Glomerular endothelial cell (primary cell): Measurements from ENCODE around the gene C22orf39. TPM values are rescaled to one million over a fixed set of nuclear protein-coding genes. Genes with fewer than 3 reads are reported as not detected.

Experiments
- DNase-seq: peaks from one replicate; pipeline ENCODE4 v3.0.0-alpha.2; 2011; ENCODE audit warnings: low read depth, low spot score; ENCODE audit errors: extremely low read depth
- total RNA-seq: library from RNA; depleted of rRNA; stranded (reverse); fragments of >200 nt; gene quantifications from 2 replicates; pipeline ENCODE4 v1.2.3, GENCODE V29; 2015

Gene C22orf39
- 23.4 and 32.3 TPM in 2 replicates for total RNA-seq

GRCh38 chr22:19447330-19448075 is at the start of gene C22orf39:
TSS of gene C22orf39 (minus strand) at chr22:19447711. CDS start at chr22:19447688, 23 bp downstream.
- peak; percentile 54 for DNase-seq

- DNase-seq, result peak; percentile 39
Measured at GRCh38 chr22:19497245-19497644, 49.7 kb upstream of the C22orf39 start.

- no peak for DNase-seq
Measured at GRCh38 chr22:19496324-19496630, 48.8 kb upstream of the C22orf39 start.

GRCh38 chr22:19495562-19496323 is 48.2 kb upstream of the C22orf39 start:
- DNase-seq, result peak; percentile 42

GRCh38 chr22:19494676-19495173 is 47.2 kb upstream of the C22orf39 start:
- no peak for DNase-seq

- DNase-seq, result no peak
Measured at GRCh38 chr22:19494001-19494560, 46.6 kb upstream of the C22orf39 start.

- DNase-seq, result no peak
Measured at GRCh38 chr22:19492504-19493174, 45.1 kb upstream of the C22orf39 start.

- no peak for DNase-seq
Measured at GRCh38 chr22:19490628-19491230, 43.2 kb upstream of the C22orf39 start.

- no peak for DNase-seq
Measured at GRCh38 chr22:19488884-19489843, 41.7 kb upstream of the C22orf39 start.

- no peak for DNase-seq
Measured at GRCh38 chr22:19488285-19488684, 40.8 kb upstream of the C22orf39 start.

GRCh38 chr22:19483481-19484244 is 36.2 kb upstream of the C22orf39 start:
- DNase-seq, result peak; percentile 85

- DNase-seq, result no peak
Measured at GRCh38 chr22:19482297-19482696, 34.8 kb upstream of the C22orf39 start.

GRCh38 chr22:19480789-19481188 is 33.3 kb upstream of the C22orf39 start:
- DNase-seq, result no peak

GRCh38 chr22:19480173-19480568 is 32.7 kb upstream of the C22orf39 start:
- no peak for DNase-seq

GRCh38 chr22:19479355-19480172 is 32.1 kb upstream of the C22orf39 start, which contains the start of gene CDC45:
TSS of gene CDC45 (plus strand) at chr22:19479920. CDS start at chr22:19479969, 49 bp downstream.
- peak; percentile 90 for DNase-seq

- no peak for DNase-seq
Measured at GRCh38 chr22:19478901-19479354, 31.4 kb upstream of the C22orf39 start, which contains the start of gene UFD1. TSS of gene UFD1 (minus strand) at chr22:19479193. CDS start at chr22:19479085, 108 bp downstream.

GRCh38 chr22:19478045-19478900 is 30.8 kb upstream of the C22orf39 start:
- no peak for DNase-seq
